Kidney tubule cell (primary cell): Measurements from ENCODE around the gene OCA2.

Experiments
- DNase-seq: peaks from one replicate; pipeline ENCODE4 v3.0.0-alpha.2; 2018; ENCODE audit warnings: low spot score

Gene OCA2

GRCh38 chr15:28118531-28118930 lies 19.4 kb upstream of the OCA2 start:
- no peak for DNase-seq

- no peak for DNase-seq
These were observed 19.0 kb upstream of the OCA2 start for GRCh38 chr15:28118083-28118482.

- no peak for DNase-seq
These were observed 18.4 kb upstream of the OCA2 start for GRCh38 chr15:28117432-28117990.

GRCh38 chr15:28116521-28117431 lies 17.7 kb upstream of the OCA2 start:
- DNase-seq = no peak

- no peak for DNase-seq
These were observed 16.8 kb upstream of the OCA2 start for GRCh38 chr15:28115871-28116270.

DNA sequence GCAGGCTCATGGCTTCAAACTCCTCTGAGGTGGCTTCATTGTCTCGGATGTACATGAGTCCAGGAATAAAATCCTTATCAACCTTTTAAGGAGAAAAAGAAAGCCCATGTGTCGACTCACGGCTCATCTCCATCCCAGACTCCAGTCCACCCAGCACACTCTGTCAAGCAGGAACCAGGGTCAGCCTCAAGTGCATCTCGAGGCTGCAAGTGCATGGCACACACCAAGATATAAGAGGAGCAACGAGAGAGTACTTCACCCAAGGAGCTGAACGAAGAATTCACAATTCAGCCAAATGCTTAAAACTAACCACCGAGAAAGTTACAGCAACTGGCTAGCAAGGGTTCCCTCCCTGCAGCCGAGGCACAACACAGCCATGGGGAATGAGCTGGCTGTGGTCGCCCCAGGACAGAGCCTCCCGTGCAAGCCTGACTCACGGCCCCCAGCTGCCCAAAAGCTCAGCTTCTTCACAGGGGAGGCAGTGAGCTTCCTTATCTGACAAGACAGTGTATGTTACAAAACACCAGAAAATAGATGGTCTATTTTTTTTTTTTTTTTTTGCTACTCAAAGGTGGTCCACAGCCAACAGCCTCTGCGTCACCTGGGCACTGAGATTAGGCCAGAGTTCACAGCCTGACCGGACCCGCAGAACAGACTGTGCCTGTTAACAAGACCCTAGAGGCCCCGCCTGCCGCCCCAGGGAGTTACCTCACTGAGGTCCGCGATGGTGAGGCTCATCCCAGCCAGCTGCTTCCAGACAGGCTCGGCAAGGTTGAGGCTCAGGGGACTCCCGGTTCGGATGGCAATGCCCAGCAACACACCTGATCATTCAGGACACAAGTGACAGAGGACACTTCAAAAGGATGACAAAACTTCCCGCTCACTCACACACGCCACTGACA lies 15.9 kb upstream of the OCA2 start:
- no peak for DNase-seq

GRCh38 chr15:28114114-28114455 lies 15.0 kb upstream of the OCA2 start:
- no peak for DNase-seq

- DNase-seq = no peak
These were observed 14.4 kb upstream of the OCA2 start for GRCh38 chr15:28113394-28114113.

GRCh38 chr15:28112962-28113361 lies 13.8 kb upstream of the OCA2 start:
- DNase-seq = no peak

GRCh38 chr15:28112101-28112760 lies 13.1 kb upstream of the OCA2 start:
- DNase-seq = no peak

GRCh38 chr15:28111543-28111942 lies 12.4 kb upstream of the OCA2 start:
- no peak for DNase-seq

DNA sequence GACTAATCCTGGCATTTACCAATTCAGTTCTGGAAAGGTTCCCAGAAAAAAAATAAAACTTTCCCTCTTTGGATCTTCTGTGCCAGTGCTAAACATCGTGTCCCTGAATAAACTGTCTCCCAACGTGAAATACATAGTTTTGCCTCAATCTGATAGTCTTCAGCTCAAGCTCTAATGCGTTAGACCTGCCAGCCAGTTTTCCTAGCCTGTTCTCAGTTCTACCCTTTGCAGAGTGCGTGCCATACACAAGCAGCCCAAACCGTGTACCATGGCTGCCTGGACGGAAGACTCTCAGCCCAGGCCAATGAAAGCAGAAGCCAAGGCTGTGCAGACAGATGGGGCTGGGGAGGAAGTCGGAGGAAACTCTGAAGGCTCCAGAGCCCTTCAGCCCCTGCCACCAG lies 11.4 kb upstream of the OCA2 start:
- no peak for DNase-seq

DNA sequence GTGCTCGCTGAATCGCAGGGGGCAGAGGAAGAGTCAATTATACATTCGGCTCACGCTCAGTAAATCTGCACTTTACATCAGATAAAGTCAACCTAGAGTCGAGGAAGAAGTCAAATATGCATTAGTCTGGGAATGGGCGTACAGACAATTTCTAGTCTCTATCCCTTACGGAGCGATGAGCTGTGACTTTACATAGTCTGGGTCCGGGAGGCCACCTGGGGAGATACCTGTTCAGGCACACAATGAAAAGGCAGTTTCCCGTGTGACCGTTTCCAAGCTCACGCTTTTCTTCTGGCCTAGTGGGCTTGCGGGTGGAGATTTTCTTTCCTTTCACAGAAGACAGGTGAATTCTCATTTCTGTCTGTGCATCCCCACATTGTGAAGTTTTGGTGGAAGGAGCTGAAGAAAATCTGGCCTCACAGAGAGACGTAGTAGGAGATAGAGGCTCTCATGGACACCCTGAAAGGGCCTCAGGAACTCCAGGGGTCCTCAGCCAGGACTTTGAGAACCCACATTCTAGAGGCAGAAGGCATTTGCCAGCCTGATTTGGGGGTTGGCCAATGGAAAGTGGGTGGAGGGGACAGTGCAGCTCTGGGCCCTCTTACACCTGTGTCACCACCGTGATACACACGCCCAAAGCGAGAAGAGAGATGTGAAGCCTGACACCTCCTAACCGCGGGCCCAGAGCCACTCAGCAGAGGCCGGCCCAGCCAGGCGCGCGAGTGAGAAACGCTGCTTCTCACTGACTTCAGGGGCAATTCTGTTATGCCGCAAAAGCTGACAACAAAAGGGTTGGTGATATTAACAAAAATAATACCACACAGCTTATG lies 10.7 kb upstream of the OCA2 start:
- no peak for DNase-seq

- DNase-seq = no peak
These were observed 8.8 kb upstream of the OCA2 start for GRCh38 chr15:28107904-28108275.

GRCh38 chr15:28107111-28107903 lies 8.2 kb upstream of the OCA2 start:
- DNase-seq = no peak

DNA sequence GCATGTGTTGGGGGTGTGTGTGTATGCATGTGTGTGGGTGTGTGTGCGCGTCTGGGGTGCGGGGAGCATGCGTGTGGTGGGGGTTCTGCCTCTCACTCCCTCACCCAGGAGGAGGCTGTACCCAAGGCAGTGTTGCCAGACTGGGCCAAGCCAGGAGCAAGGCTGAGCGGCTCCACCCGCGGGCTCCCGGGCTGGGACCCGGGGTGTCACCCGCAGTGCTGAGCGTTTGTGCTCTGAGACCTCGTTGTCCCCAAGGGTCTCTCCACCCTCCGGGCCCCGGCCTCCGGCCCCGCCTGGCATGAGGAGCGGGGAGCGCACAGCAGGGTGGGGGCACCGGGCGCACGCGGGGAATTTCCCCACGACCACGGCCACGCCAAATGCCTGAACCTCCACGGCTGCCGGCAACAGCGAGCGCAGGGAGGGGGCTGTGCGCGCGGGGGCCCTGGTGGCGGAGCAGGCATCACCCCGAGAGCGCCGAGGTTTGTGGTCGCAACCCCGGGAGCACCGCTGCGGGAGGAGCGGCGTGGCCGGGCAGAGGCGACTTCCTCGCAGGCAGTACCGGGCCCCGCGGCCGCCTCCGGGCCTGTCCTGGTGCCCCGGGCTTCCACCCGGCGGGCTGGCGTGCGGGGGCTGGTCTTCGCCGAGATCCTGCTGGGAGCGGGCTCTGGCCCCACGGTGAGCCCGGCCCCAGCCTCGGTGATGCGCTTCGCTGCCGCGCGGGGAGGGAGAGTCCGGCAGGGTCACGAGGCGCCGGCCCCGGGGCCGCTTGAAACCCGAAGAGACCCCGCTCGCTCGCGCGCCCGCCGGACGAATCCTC lies 7.4 kb upstream of the OCA2 start:
- no peak for DNase-seq

- no peak for DNase-seq
These were observed 6.7 kb upstream of the OCA2 start for GRCh38 chr15:28105793-28106192.

GRCh38 chr15:28105224-28105791 lies 6.2 kb upstream of the OCA2 start:
- no peak for DNase-seq

DNA sequence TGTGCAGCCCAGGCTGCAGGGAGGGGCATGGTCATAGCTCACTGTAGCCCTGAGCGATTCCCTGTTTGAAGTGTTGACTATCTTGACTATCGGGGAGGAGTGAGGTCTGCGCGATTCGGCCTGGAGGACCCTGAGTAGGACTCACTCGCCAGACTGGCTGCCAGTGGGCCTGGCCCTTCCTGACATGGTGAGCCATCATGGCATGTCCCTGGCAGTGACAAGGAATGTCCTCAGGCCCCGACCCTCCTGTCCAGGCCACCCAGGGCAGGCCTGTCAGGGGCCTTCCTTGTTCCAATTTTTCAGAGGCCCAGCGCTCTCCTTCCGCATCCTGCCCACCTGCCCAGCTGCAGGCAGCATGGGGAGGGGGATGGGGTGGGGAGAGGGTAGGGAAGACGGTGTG lies 5.2 kb upstream of the OCA2 start:
- no peak for DNase-seq
